Stimulated activated CD4-positive, alpha-beta T cell treated with anti-CD3 and anti-CD28 coated beads, Interleukin-2, amount 100 ng/mL, for 24 hours (primary cell): Measurements from ENCODE around the gene FGGY.

Experiments
- DNase-seq, 2 donors: peaks; one replicate each; pipeline ENCODE4 v3.0.0-alpha.2; 2020

FGGY gene

GRCh38 chr1:59417406-59417805 lies 120.5 kb downstream of the FGGY start:
- no peak for DNase-seq

DNA sequence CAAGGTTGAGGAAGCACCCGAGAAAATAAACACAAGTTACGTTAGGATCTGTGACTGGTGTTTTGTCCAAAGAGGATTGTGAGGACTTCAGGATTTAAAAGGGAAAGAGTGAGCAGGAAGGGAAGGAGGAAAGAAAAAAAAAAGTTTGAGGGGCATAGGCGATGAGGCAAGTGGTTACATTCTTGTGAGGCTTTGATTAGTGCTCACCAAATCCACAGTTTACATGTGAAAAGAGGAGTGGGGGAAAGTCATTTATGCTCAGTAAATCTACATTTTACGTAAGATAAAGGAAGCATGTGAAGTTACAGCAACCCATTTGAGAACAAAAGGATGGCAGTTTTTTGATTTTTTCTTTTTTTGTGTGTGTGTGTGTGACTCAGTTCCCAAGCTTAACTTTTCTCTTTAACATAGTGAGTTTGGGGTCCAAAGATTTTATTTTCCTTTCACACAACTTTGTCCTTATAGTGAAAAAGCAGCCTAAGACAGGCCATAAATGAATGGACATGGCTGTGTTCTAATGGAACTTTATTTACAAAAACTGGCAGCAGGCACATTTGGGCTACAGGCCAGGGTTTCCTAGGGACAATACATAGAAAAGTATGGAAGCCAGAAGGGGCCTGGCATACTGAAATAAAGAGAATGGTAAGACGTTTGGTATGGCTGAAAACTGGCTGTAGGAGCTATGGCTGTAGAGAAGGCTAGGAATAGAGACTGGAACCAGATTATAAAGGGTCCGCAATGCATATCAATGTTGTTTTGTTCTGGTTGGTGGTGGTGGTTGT lies 121.7 kb downstream of the FGGY start:
- no peak for DNase-seq

DNA sequence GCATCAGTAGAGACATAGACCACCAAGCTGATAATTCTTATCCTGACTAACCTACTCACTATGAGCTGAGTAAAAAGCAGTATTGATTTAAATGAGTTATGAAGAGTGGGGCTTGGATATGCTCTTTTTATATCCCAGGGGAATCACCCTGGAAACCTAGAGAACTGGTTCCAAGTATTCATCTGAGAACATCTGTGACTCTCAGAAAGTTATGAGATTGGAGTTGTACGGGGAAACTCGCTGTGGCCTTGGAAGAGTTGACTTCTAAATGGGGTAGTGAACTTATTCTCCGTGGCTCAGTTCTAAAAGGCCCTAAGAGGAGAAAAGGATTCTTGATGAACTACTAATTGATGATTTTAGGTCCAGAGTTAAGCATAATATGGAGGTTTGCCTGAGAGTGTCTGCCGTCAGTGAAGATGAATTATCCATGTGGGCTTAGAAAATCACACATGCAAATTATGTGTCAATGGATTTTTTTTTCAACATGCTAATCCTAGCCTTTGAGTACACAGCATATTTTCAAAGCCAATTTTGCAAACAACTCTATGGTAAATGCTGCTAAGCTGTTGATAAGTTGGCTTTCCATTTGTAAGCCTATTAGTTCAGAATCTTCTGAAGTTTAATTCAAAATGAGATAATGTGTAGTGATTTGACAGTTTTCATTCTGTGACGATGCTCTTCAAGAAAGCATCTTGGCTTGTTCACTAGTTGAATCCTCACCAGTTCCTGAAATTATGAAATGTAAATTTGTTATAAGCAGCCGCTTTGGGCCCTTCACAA lies 122.7 kb downstream of the FGGY start:
- no peak for DNase-seq

GRCh38 chr1:59421232-59421920 lies 124.5 kb downstream of the FGGY start:
- no peak for DNase-seq

GRCh38 chr1:59422921-59423575 lies 126.2 kb downstream of the FGGY start:
- DNase-seq: no peak

DNA sequence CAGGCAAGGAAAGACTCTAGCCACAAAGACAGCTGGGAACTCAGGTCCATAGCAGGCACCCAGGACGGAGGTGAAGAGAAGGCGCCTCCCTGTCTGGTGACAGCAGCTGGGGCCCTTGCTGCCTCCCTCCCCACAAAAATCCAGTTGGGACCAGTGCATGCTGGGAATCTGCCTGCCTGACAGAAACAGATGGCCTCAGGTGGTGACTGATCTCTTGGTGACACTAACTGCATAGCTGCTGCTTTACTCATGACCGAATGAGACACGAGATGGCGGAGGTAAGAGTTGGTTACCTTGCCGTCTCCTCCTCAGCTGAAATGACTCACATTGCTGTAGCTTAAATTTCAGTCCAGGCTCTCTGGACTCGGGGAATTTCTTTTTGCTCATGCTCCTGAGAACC lies 130.3 kb downstream of the FGGY start:
- no peak for DNase-seq

GRCh38 chr1:59427784-59428183 lies 130.9 kb downstream of the FGGY start:
- DNase-seq: no peak

DNA sequence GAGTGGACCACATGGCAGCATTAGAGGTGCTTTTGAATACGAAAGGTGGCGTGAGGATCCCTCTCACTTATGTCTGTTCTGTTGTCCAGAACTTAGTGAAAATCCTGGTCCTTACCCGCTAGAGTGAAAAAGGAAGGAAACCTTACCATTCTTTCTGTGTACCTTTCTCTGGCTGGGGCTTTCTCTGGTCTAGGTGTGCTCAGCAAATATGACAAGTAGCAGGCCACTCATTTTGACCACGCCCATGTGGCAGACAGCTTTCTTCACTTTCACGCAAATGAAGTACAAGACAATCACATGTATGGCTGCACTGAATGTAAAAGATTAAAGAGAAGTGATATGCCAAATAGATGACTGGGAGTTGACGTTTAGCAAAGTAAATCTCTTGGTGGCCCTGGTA lies 131.9 kb downstream of the FGGY start:
- no peak for DNase-seq

- DNase-seq: no peak
Observed at GRCh38 chr1:59429656-59430055, 132.8 kb downstream of the FGGY start.

- DNase-seq: no peak
Observed at GRCh38 chr1:59431566-59432294, 134.8 kb downstream of the FGGY start.

GRCh38 chr1:59432531-59433439 lies 135.9 kb downstream of the FGGY start:
- DNase-seq: no peak

GRCh38 chr1:59433440-59433813 lies 136.5 kb downstream of the FGGY start:
- DNase-seq: no peak

DNA sequence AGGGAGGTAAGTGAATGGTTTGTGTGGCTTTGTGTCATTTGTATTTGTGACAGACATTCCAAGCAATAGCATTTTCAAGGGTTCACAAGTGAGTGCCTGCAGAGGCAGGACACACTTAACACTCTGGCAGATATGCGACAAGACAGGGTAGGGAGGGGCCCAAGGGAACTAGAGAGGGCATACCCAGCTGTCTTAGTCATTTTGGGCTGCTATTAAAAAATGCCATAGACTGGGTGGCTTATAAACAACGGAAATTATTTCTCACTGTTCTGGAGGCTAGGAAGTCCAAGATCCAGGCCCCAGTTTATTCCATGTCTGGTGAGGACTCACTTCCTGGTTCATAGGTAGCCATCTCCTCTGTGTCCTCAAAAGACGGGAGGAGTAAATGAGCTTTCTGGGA lies 137.4 kb downstream of the FGGY start:
- DNase-seq: no peak

- no peak for DNase-seq
Observed at GRCh38 chr1:59436637-59437036, 139.7 kb downstream of the FGGY start.

DNA sequence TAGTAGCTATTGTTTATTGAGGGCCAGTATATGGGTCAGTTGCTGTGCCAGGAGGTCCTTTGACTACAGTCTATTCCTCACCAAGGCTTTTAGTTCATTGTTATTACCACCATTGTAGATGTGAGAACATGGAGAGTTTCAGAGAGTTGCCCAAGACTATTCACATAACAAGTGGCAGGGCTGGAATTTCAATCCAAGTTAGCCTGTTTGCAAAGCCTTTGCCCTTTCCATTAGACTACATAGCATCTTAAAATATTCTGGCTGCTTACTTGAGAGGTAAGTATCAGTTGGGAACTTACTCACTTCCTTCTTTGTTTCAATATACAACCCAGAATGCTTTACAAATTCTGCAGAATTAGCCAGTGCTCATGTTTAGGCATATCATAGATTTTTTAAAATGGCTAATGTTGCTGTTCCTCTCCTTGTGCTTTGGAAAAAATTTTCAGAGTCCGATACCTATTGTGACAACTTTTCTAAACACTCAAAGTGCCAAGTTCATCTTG lies 141.2 kb downstream of the FGGY start:
- DNase-seq: no peak

- no peak for DNase-seq
Observed at GRCh38 chr1:59442492-59442891, 145.6 kb downstream of the FGGY start.

DNA sequence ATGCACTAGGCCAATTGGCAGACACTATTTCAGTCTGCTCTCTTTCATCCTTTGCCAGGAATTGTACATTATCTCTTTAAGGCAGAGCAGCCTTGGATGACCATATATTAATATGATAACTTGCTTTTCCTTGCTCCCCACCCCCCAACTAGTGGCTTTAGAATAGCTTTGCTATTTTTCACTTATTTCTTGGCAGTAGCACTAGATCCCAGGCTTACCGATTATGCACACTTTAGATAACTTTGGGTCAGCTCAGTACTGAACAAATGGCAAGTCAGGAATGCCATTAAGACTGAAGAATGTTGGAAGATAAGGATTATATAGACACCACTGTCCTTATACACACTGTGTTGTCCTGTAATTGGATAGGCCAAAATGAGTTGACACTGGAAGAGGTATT lies 146.4 kb downstream of the FGGY start:
- DNase-seq: no peak

DNA sequence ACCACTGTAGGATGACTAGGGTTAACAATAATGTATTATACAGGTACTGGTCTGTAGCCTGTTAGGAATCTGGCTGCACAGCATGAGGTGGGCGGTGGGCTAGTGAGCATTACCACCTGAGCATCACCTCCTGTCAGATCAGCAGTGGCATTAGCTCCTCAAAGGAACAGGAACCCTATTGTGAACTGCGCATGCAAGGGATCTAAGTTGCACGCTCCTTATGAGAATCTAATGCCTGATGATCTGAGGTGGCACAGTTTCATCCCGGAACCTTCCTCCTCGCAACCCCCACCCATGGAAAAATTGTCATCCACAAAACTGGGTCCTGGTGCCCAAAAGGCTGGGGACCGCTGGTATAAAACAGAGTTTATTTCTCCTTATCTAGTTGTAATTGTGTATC lies 147.6 kb downstream of the FGGY start:
- DNase-seq: no peak

DNA sequence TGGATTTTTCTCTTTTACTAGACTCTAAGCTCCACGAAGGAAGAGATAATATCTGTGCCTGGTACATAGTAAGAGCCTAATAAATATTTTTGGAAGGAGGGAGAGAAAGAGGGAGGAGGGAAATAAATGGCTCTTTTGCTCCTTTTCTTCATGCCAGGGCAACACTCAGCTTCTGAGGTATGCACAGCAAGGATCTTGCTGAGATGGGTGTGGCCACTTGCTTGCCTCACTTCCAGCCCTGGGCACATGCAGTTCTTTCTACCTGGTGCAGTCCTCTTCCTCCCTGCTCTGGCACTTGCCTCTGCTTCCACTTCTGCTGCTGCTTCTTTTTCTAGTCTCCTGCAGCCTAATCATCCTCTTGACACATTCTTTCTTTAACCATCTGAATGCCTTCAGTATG lies 148.1 kb downstream of the FGGY start:
- no peak for DNase-seq

- no peak for DNase-seq
Observed at GRCh38 chr1:59446257-59446901, 149.5 kb downstream of the FGGY start.

GRCh38 chr1:59452026-59452425 lies 155.1 kb downstream of the FGGY start:
- no peak for DNase-seq
